Kidney (tissue), 14 donors: ENCODE data around the gene PPP2R2B. TPM values are rescaled to one million over a fixed set of nuclear protein-coding genes. Genes with fewer than 3 reads are reported as not detected.
A peak's percentile ranks its signal among the peaks of the same experiment; 100 is the strongest.

Source experiments
- DNase-seq, 5 donors: peaks; one replicate each; pipeline ENCODE4 v3.0.0-alpha.2; 2013 to 2020
- FAIRE-seq: peaks from 2 replicates; lab custom pipeline; 2012; peaks lifted over from hg19 to GRCh38; lab: Jason Lieb, UNC
- H3K27ac ChIP-seq, 2 donors: one replicate each; pipeline ENCODE4 v1.7.0; 2013; ENCODE audit warnings: low read depth in 2 of 2, low read length in 2 of 2, inconsistent platforms in 1 of 2
- H3K27me3 ChIP-seq: one replicate; pipeline ENCODE4 v1.7.1; 2013; ENCODE audit warnings: low read length, inconsistent platforms; ENCODE audit not compliant: control insufficient read depth, insufficient read depth
- H3K36me3 ChIP-seq, 3 donors: one replicate each; pipeline versions ENCODE4 v1.7.0 to v1.7.1; 2013; ENCODE audit warnings: low read length in 3 of 3, control low read depth in 1 of 3, inconsistent platforms in 1 of 3; ENCODE audit not compliant: insufficient read depth in 3 of 3, control insufficient read depth in 2 of 3
- H3K4me1 ChIP-seq, 3 donors: one replicate each; pipeline versions ENCODE4 v1.7.0 to v1.7.1; 2013; ENCODE audit warnings: low read length in 3 of 3, inconsistent platforms in 1 of 3, low read depth in 1 of 3; ENCODE audit not compliant: control insufficient read depth in 2 of 3, insufficient read depth in 2 of 3
- H3K4me3 ChIP-seq, 3 donors: one replicate each; pipeline versions ENCODE4 v1.7.0 to v1.8.1; 2013; ENCODE audit warnings: low read length in 3 of 3, control low read depth in 1 of 3, inconsistent platforms in 1 of 3
- H3K9ac ChIP-seq, 3 donors: one replicate each; pipeline versions ENCODE4 v1.7.0 to v1.7.1; 2013; ENCODE audit warnings: low read length in 3 of 3, control low read depth in 1 of 3, inconsistent platforms in 1 of 3
- H3K9me3 ChIP-seq, 3 donors: one replicate each; pipeline versions ENCODE4 v1.7.0 to v1.7.1; 2013; ENCODE audit warnings: low read length in 3 of 3, control low read depth in 1 of 3, inconsistent platforms in 1 of 3; ENCODE audit not compliant: control insufficient read depth in 2 of 3, insufficient read depth in 1 of 3
- intact Hi-C: fragments of 100-400 bp; cut with DNase I; formaldehyde crosslinking; loops from one replicate; pipeline ENCODE4 v1.11.1; 2022
- polyA plus RNA-seq: library from polyadenylated mRNA; stranded (reverse); fragments of 350-450 nt; fragmentation: Illumina TruSeq; extraction: RNeasy Lipid Tissue Mini Kit (QIAGEN cat#74804); gene quantifications from one replicate; pipeline ENCODE4 v1.2.3, GENCODE V29; 2014; ENCODE audit warnings: low read depth, low replicate concordance; ENCODE audit not compliant: insufficient read depth
- total RNA-seq: library from RNA; stranded (reverse); fragmentation: NEBNext Ultra II Directional; extraction: Animal tissue kit (Norgen Biotek cat#: 25700); gene quantifications from one replicate; pipeline ENCODE4 v1.2.1, GENCODE V29; 2021
- TF ChIP-seq, protein P1 (sequence below): IDR thresholded peaks from 3 replicates; pipeline ENCODE4 v1.5.1; 2012; ENCODE audit warnings: mild to moderate bottlenecking, moderate library complexity, borderline replicate concordance; ENCODE audit not compliant: insufficient read depth; ENCODE audit errors: extremely low read depth
- donor health status: control.
- donor health status: control.
- donor health status: control.
- donor health status: control.
- donor health status: control.
- donor health status: DM: yes; HTN: yes; CAD: no.
- donor health status: Normal renal cell carcinoma (clear cell type).

PPP2R2B gene
- total and polyA plus RNA-seq, 2 donors from 2014 or later, result 4.0 to 8.2 TPM

DNA sequence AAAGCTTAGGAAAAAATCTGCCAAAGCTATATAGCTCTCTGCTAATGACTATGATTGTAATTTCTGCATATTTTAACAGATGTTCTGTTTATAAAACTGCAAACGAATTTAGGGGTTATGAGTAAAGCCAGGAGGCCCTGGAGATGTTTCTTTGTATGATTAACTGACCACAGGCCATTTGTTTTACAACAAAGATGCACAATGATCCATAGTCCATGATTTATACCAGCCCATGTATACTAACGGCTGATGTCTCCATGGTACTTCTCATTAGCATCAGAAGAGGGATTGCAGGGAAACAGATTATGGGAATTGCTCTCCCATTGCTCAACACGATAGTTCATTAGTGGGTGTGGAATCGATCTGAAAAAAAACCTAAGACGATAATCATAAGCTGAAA is 78.9 kb downstream of the PPP2R2B start:
- H3K4me1 ChIP-seq, result no peaks in the 10 kb centered on the region
- no peaks in the 10 kb centered on the region for H3K27me3 ChIP-seq
- no peak overlapping the region for H3K4me3 ChIP-seq
- FAIRE-seq, result no peak
- no peaks in the 10 kb centered on the region for H3K36me3 ChIP-seq
- no peak overlapping the region for H3K27ac ChIP-seq
- intact Hi-C loops, result no loop called here
- TF ChIP-seq, protein P1, sequence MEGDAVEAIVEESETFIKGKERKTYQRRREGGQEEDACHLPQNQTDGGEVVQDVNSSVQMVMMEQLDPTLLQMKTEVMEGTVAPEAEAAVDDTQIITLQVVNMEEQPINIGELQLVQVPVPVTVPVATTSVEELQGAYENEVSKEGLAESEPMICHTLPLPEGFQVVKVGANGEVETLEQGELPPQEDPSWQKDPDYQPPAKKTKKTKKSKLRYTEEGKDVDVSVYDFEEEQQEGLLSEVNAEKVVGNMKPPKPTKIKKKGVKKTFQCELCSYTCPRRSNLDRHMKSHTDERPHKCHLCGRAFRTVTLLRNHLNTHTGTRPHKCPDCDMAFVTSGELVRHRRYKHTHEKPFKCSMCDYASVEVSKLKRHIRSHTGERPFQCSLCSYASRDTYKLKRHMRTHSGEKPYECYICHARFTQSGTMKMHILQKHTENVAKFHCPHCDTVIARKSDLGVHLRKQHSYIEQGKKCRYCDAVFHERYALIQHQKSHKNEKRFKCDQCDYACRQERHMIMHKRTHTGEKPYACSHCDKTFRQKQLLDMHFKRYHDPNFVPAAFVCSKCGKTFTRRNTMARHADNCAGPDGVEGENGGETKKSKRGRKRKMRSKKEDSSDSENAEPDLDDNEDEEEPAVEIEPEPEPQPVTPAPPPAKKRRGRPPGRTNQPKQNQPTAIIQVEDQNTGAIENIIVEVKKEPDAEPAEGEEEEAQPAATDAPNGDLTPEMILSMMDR, result no peak
- DNase-seq, result no peak
- no peak overlapping the region for H3K9ac ChIP-seq
- no peaks in the 10 kb centered on the region for H3K9me3 ChIP-seq

DNA sequence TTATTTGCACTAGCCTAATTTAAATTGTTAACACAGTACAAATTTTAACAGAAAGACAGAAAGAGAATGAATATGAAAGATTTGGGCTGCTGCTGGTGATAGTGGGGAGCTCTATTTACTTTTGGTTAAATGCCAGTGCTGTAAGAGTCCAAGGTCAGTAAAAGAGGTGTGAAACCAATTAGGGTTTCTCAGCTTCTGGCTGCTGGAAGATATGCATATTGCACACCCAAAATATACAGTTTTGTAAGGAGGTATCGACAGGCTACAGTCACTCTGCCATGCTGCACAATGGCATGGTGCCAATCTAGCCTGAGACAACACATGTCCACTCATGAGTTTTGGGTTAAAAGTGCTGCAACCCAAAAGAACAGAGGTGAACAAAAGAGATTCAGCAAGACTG is 79.3 kb downstream of the PPP2R2B start:
- intact Hi-C loops, result no loop called here
- Histone ChIP-seq H3K9me3 (no peaks in the 10 kb centered on the region), H3K4me3 (no peak overlapping the region), H3K9ac (no peak overlapping the region), H3K4me1 (no peaks in the 10 kb centered on the region), H3K36me3 (no peaks in the 10 kb centered on the region), H3K27me3 (no peaks in the 10 kb centered on the region), H3K27ac (no peak overlapping the region)
- DNase-seq, result no peak
- FAIRE-seq, result no peak
- TF ChIP-seq, protein P1, result no peak

DNA sequence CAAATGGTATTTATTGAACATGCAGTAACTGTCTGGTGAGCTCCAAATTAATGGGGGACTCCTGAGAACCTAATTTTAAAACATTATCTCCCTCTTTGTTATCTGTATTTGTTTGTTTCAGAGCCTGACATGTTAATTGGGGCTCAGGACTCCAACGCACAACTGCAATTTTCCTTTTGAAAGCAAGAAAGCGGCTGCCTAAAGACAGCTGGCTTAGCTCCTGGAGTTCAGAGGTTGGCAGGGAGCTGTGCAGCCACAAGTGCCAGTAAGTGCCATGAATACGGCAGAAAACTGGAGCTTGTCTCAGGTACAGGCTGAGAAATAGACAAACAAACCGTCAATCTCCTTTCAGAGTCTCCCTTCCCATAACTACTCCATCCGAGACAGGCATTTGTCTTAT is 80.9 kb downstream of the PPP2R2B start:
- DNase-seq (peak in 3 of 5 donors; percentile 11 to 44 (median 33)), FAIRE-seq (no peak)
- TF ChIP-seq, protein P1, result no peak
- intact Hi-C loops, result no loop called here
- H3K9ac ChIP-seq, result no peak overlapping the region
- no peaks in the 10 kb centered on the region for H3K9me3 ChIP-seq
- no peak overlapping the region for H3K4me3 ChIP-seq
- H3K27ac ChIP-seq, result no peak overlapping the region
- H3K27me3 ChIP-seq, result no peaks in the 10 kb centered on the region
- H3K4me1 ChIP-seq, result no peaks in the 10 kb centered on the region
- no peaks in the 10 kb centered on the region for H3K36me3 ChIP-seq

DNA sequence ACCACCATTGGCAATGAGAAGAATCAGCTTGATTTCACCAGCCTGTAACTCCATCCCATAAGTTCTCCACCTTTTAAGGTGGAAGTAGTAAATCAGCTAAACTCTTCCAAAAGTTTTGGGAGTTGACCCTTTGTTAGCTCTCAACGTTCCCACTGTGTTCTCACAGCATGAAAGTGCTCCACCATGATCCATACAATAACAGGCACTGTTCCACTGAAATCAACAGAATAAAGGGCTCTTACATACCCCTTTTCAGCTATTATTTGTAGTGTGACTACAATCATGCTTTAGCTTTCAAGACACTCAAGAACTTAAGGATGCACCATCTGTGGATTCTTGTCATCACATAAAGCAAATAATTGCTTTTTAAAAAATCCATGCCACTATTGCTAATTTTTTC is 81.6 kb downstream of the PPP2R2B start:
- no peak overlapping the region for H3K9ac ChIP-seq
- intact Hi-C loops, result no loop called here
- FAIRE-seq, result no peak
- no peak overlapping the region for H3K4me3 ChIP-seq
- no peak overlapping the region for H3K27ac ChIP-seq
- H3K27me3 ChIP-seq, result no peaks in the 10 kb centered on the region
- no peaks in the 10 kb centered on the region for H3K4me1 ChIP-seq
- peak in 2 of 5 donors; percentile 7 to 20 for DNase-seq
- H3K36me3 ChIP-seq, result no peaks in the 10 kb centered on the region
- H3K9me3 ChIP-seq, result no peaks in the 10 kb centered on the region
- TF ChIP-seq, protein P1, result no peak
